ENCODE data around the gene PROX2.
A peak's percentile ranks its signal among the peaks of the same experiment; 100 is the strongest.

The PROX2 gene

DNA sequence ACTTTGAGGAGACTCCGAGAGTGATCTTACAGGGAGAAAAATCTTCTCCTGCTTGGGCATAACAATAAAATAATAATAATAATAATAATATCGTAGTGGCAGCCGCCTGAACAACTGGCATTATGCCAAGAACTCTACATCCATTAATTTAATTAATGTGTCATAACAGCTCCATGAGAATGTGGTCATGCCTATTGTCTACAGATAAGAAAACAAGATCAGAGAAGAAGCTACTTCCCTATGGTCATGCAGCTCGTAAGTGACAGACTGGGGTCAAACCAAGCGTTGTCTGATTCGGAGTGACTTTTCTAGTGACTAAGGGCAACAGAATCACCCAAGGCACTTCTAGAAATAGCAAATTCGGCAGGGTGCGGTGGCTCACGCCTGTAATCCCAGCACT, 11.7 kb downstream of the PROX2 start:
- Histone ChIP-seq H2AK5ac (ENCODE audit: low read length, severe bottlenecking) (no peak overlapping the region), H3K9ac (ENCODE audit: low read length) (no peak overlapping the region), H4K8ac (ENCODE audit: low read length) (no peak overlapping the region), H3K27me3 (ENCODE audit: control insufficient read depth in 1 of 2, insufficient read depth in 1 of 2, low read length in 2 of 2) (peaks cover 2 to 29% of the 10 kb centered on the region in 2 experiments), H2BK12ac (ENCODE audit: low read length in 2 of 2) (no peak overlapping the region), H3K79me1 (replicated peaks; ENCODE audit: low read length, poor library complexity, severe bottlenecking) (no peaks in the 10 kb centered on the region), H3K27ac (ENCODE audit: low read length, poor library complexity, severe bottlenecking) (no peak overlapping the region), H3K18ac (ENCODE audit: low read depth in 1 of 2, low read length in 2 of 2) (no peak overlapping the region), H3K23ac (ENCODE audit: low read length in 2 of 2) (no peak overlapping the region), H3K4me1 (ENCODE audit: control insufficient read depth, insufficient read depth, low read depth, low read length) (peaks cover 1% of the 10 kb centered on the region), H3K14ac (ENCODE audit: low read length in 2 of 2) (no peak overlapping the region), H2BK5ac (ENCODE audit: low read depth, low read length, poor library complexity, severe bottlenecking) (no peak overlapping the region), H4K91ac (ENCODE audit: low read length) (no peak overlapping the region), H2BK15ac (ENCODE audit: low read depth, poor library complexity, severe bottlenecking) (no peak overlapping the region), H3K4ac (ENCODE audit: low read depth in 1 of 2, low read length in 2 of 2) (no peak overlapping the region), H3K4me3 (ENCODE audit: insufficient read depth in 1 of 2, low read depth in 1 of 2, low read length in 2 of 2) (no peak overlapping the region), H3K4me2 (ENCODE audit: low read length, poor library complexity, severe bottlenecking) (no peak overlapping the region), H3K9me3 (ENCODE audit: control insufficient read depth, low read length) (no peaks in the 10 kb centered on the region), H2BK120ac (ENCODE audit: low read depth, low read length) (no peak overlapping the region), H3K36me3 (ENCODE audit: control insufficient read depth in 1 of 2, insufficient read depth in 2 of 2, low read depth in 1 of 2, low read length in 2 of 2) (no peaks in the 10 kb centered on the region), H2AFZ (ENCODE audit: low read depth, low read length) (no peak overlapping the region)
- no peak for DNase-seq
- WGBS: 95% methylated on average over 6 of the region's 9 CpGs

DNA sequence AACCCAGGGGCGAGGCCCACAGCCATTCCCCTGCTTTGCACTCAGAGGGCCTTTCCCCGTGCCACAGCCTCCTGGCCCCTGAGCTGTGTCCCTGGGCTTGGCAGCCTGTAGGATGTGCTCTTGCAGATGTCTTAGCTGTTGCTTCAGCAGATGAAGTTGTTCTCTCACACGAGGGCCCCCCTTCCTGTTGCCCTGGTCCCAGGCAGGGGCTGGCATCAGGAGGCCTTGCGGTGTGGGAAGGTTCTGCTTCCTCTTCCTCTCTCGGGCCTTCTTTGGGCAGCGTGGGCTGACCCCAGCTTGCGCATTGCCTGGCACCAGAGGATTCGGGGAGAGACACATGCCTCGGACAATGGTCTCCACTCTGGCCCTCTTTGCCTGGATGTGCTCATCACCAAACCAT, 12.7 kb downstream of the PROX2 start:
- no peak overlapping the region for H3K4me3 ChIP-seq (ENCODE audit: insufficient read depth in 1 of 2, low read depth in 1 of 2, low read length in 2 of 2)
- H2BK15ac ChIP-seq (ENCODE audit: low read depth, poor library complexity, severe bottlenecking): no peak overlapping the region
- no peak overlapping the region for H2BK120ac ChIP-seq (ENCODE audit: low read depth, low read length)
- H3K9me3 ChIP-seq (ENCODE audit: control insufficient read depth, low read length): no peaks in the 10 kb centered on the region
- no peak overlapping the region for H3K14ac ChIP-seq (ENCODE audit: low read length in 2 of 2)
- H2AK5ac ChIP-seq (ENCODE audit: low read length, severe bottlenecking): no peak overlapping the region
- H4K8ac ChIP-seq (ENCODE audit: low read length): no peak overlapping the region
- WGBS: 88% methylated on average over 9 of the region's 9 CpGs
- H3K4ac ChIP-seq (ENCODE audit: low read depth in 1 of 2, low read length in 2 of 2): no peak overlapping the region
- no peak overlapping the region for H2BK12ac ChIP-seq (ENCODE audit: low read length in 2 of 2)
- H4K91ac ChIP-seq (ENCODE audit: low read length): no peak overlapping the region
- H3K36me3 ChIP-seq (ENCODE audit: control insufficient read depth in 1 of 2, insufficient read depth in 2 of 2, low read depth in 1 of 2, low read length in 2 of 2): no peaks in the 10 kb centered on the region
- H2AFZ ChIP-seq (ENCODE audit: low read depth, low read length): no peak overlapping the region
- no peak overlapping the region for H3K27ac ChIP-seq (ENCODE audit: low read length, poor library complexity, severe bottlenecking)
- no peak overlapping the region for H3K23ac ChIP-seq (ENCODE audit: low read length in 2 of 2)
- DNase-seq: no peak
- peaks cover 1% of the 10 kb centered on the region for H3K4me1 ChIP-seq (ENCODE audit: control insufficient read depth, insufficient read depth, low read depth, low read length)
- no peak overlapping the region for H2BK5ac ChIP-seq (ENCODE audit: low read depth, low read length, poor library complexity, severe bottlenecking)
- H3K27me3 ChIP-seq (ENCODE audit: control insufficient read depth in 1 of 2, insufficient read depth in 1 of 2, low read length in 2 of 2): peaks cover 2 to 29% of the 10 kb centered on the region in 2 experiments
- H3K79me1 ChIP-seq (replicated peaks; ENCODE audit: low read length, poor library complexity, severe bottlenecking): no peaks in the 10 kb centered on the region
- H3K9ac ChIP-seq (ENCODE audit: low read length): no peak overlapping the region
- no peak overlapping the region for H3K18ac ChIP-seq (ENCODE audit: low read depth in 1 of 2, low read length in 2 of 2)
- no peak overlapping the region for H3K4me2 ChIP-seq (ENCODE audit: low read length, poor library complexity, severe bottlenecking)

DNA sequence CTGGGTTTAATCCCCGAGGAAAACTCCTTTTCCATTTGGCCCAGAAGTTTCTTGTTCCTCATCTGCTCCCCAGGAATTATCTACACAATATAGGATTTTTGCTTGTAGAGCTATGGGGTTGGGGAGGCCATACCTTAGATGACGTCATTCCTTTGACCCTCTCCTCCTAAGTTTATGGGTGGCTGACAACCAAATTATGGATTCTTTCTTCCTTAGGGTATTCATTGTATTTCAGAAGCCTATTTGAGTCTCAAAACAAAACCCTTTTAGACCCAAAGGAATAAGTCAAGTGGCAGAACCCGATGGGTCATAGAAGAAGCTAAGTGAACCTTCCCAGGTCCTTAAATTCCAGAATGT, 14.2 kb downstream of the PROX2 start:
- no peak overlapping the region for H2BK5ac ChIP-seq (ENCODE audit: low read depth, low read length, poor library complexity, severe bottlenecking)
- no peak overlapping the region for H2BK12ac ChIP-seq (ENCODE audit: low read length in 2 of 2)
- 97% methylated on average over 1 of the region's 3 CpGs for WGBS

DNA sequence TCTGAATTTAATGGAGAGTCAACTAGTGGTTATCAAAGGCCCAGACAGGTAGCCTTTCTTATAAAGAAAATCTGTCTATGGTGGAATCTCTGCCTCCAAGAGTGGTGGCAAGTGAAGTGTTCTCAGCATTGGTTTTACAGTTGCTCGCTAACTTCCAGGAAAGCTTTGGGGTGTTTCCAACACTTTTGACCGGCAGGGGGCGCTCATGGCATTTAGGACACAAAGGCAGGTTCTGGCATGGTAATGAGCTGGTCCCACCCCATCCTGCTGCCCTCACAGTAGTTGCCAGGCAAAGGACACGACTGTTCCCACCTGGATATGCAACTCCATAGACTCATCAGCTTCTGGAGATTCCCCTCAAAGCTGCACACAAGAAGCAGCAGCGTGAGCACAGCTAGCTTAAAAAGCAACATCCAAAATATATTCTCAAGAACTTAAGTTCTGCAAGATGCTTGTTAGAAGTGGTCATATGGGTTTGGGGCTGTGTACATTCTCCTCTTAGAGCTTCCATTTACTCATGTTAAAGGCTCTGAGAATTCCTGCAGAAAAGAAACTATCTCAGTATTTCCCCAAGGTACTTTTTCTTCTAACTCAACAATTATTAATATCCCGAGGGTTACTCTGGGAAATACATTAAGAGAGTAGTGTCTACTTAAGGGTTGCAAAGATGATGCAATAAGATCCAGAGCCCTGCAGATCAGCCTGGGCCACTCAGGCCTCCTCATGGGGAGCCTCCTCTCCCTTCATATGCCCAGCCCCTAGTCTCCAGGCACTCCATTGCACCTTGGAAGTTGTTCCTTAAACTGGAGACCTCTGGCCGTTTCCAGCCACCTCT, 14.8 kb downstream of the PROX2 start:
- Histone ChIP-seq H2BK15ac (ENCODE audit: low read depth, poor library complexity, severe bottlenecking) (no peak overlapping the region), H3K27me3 (ENCODE audit: control insufficient read depth in 1 of 2, insufficient read depth in 1 of 2, low read length in 2 of 2) (peaks cover 0 to 12% of the 10 kb centered on the region in 2 experiments), H3K36me3 (ENCODE audit: control insufficient read depth in 1 of 2, insufficient read depth in 2 of 2, low read depth in 1 of 2, low read length in 2 of 2) (no peaks in the 10 kb centered on the region), H2BK12ac (ENCODE audit: low read length in 2 of 2) (no peak overlapping the region), H3K4me1 (ENCODE audit: control insufficient read depth, insufficient read depth, low read depth, low read length) (peaks cover 1% of the 10 kb centered on the region), H3K79me1 (replicated peaks; ENCODE audit: low read length, poor library complexity, severe bottlenecking) (no peaks in the 10 kb centered on the region), H2BK5ac (ENCODE audit: low read depth, low read length, poor library complexity, severe bottlenecking) (no peak overlapping the region), H3K4me3 (ENCODE audit: insufficient read depth in 1 of 2, low read depth in 1 of 2, low read length in 2 of 2) (no peak overlapping the region), H3K27ac (ENCODE audit: low read length, poor library complexity, severe bottlenecking) (no peak overlapping the region), H3K23ac (ENCODE audit: low read length in 2 of 2) (no peak overlapping the region), H3K9me3 (ENCODE audit: control insufficient read depth, low read length) (no peaks in the 10 kb centered on the region), H3K9ac (ENCODE audit: low read length) (peak overlapping the region; percentile 32), H4K91ac (ENCODE audit: low read length) (no peak overlapping the region), H2AK5ac (ENCODE audit: low read length, severe bottlenecking) (no peak overlapping the region), H2AFZ (ENCODE audit: low read depth, low read length) (no peak overlapping the region), H4K8ac (ENCODE audit: low read length) (no peak overlapping the region), H2BK120ac (ENCODE audit: low read depth, low read length) (no peak overlapping the region), H3K4me2 (ENCODE audit: low read length, poor library complexity, severe bottlenecking) (no peak overlapping the region), H3K4ac (ENCODE audit: low read depth in 1 of 2, low read length in 2 of 2) (no peak overlapping the region), H3K14ac (ENCODE audit: low read length in 2 of 2) (no peak overlapping the region), H3K18ac (ENCODE audit: low read depth in 1 of 2, low read length in 2 of 2) (no peak overlapping the region)
- DNase-seq: peak; percentile 82
- WGBS: 17% methylated on average over 6 of the region's 7 CpGs

More for the DNA sequence above, 14.2 kb downstream of the PROX2 start:
- Histone ChIP-seq H3K18ac (ENCODE audit: low read depth in 1 of 2, low read length in 2 of 2) (no peak overlapping the region), H2AK5ac (ENCODE audit: low read length, severe bottlenecking) (no peak overlapping the region), H2AFZ (ENCODE audit: low read depth, low read length) (no peak overlapping the region), H3K4me3 (ENCODE audit: insufficient read depth in 1 of 2, low read depth in 1 of 2, low read length in 2 of 2) (no peak overlapping the region), H4K91ac (ENCODE audit: low read length) (no peak overlapping the region), H3K27ac (ENCODE audit: low read length, poor library complexity, severe bottlenecking) (no peak overlapping the region), H3K4me2 (ENCODE audit: low read length, poor library complexity, severe bottlenecking) (no peak overlapping the region), H3K79me1 (replicated peaks; ENCODE audit: low read length, poor library complexity, severe bottlenecking) (no peaks in the 10 kb centered on the region), H3K9ac (ENCODE audit: low read length) (no peak overlapping the region), H2BK120ac (ENCODE audit: low read depth, low read length) (no peak overlapping the region), H3K4me1 (ENCODE audit: control insufficient read depth, insufficient read depth, low read depth, low read length) (peaks cover 1% of the 10 kb centered on the region), H3K9me3 (ENCODE audit: control insufficient read depth, low read length) (no peaks in the 10 kb centered on the region), H3K14ac (ENCODE audit: low read length in 2 of 2) (no peak overlapping the region), H4K8ac (ENCODE audit: low read length) (no peak overlapping the region), H3K36me3 (ENCODE audit: control insufficient read depth in 1 of 2, insufficient read depth in 2 of 2, low read depth in 1 of 2, low read length in 2 of 2) (no peaks in the 10 kb centered on the region), H3K4ac (ENCODE audit: low read depth in 1 of 2, low read length in 2 of 2) (no peak overlapping the region), H2BK15ac (ENCODE audit: low read depth, poor library complexity, severe bottlenecking) (no peak overlapping the region), H3K23ac (ENCODE audit: low read length in 2 of 2) (no peak overlapping the region), H3K27me3 (ENCODE audit: control insufficient read depth in 1 of 2, insufficient read depth in 1 of 2, low read length in 2 of 2) (peaks cover 2 to 18% of the 10 kb centered on the region in 2 experiments)
- DNase-seq: no peak
